Loucy (cell line): ENCODE data around the gene CTNNBL1.

Experiments
- H2AFZ ChIP-seq: fragments of 200-600 bp; sonication (generic); 2 replicates; pipeline ENCODE4 v1.6.0; 2016; ENCODE audit warnings: antibody characterized with exemption, mild to moderate bottlenecking, low read length, moderate library complexity
- H3F3A ChIP-seq: fragments of 200-600 bp; 2 replicates; pipeline ENCODE4 v1.6.0; 2016; ENCODE audit warnings: antibody characterized with exemption, low read depth, mild to moderate bottlenecking
- H3K27me3 ChIP-seq: fragments of 200-600 bp; sonication (generic); 2 replicates; pipeline ENCODE4 v1.6.1; 2014; ENCODE audit warnings: low read length, mild to moderate bottlenecking; ENCODE audit not compliant: insufficient read depth, poor library complexity, severe bottlenecking
- H3K36me3 ChIP-seq: fragments of 200-600 bp; sonication (generic); 2 replicates; pipeline ENCODE4 v1.6.1; 2016; ENCODE audit warnings: low read length; ENCODE audit not compliant: insufficient read depth
- H3K4me1 ChIP-seq: fragments of 200-600 bp; sonication (generic); 2 replicates; pipeline ENCODE4 v1.5.1; 2014; ENCODE audit warnings: low read length, mild to moderate bottlenecking; ENCODE audit not compliant: insufficient read depth, poor library complexity, severe bottlenecking
- H3K4me2 ChIP-seq: fragments of 200-600 bp; sonication (generic); 2 replicates; pipeline ENCODE4 v1.6.0; 2014; ENCODE audit warnings: antibody characterized with exemption, low read length, low read depth, mild to moderate bottlenecking; ENCODE audit not compliant: poor library complexity, severe bottlenecking
- H3K4me3 ChIP-seq: fragments of 200-600 bp; sonication (generic); 2 replicates; pipeline ENCODE4 v1.5.1; 2014; ENCODE audit warnings: low read length, mild to moderate bottlenecking, mixed read lengths; ENCODE audit not compliant: poor library complexity, severe bottlenecking
- H3K79me2 ChIP-seq: fragments of 200-600 bp; sonication (generic); 2 replicates; pipeline ENCODE4 v1.6.1; 2014; ENCODE audit warnings: low read length; ENCODE audit not compliant: insufficient read depth
- H3K9ac ChIP-seq: fragments of 200-600 bp; sonication (generic); 2 replicates; pipeline ENCODE4 v1.6.0; 2014; ENCODE audit warnings: mild to moderate bottlenecking, low read depth, low read length, moderate library complexity; ENCODE audit not compliant: poor library complexity, severe bottlenecking
- H3K9me2 ChIP-seq: fragments of 200-600 bp; sonication (generic); replicated peaks from 2 replicates; pipeline ENCODE4 v1.6.1; 2016; ENCODE audit warnings: low read depth, low read length, mixed read lengths
- H3K9me3 ChIP-seq: fragments of 200-600 bp; sonication (generic); 2 replicates; pipeline ENCODE4 v1.6.1; 2014; ENCODE audit warnings: mild to moderate bottlenecking, antibody characterized with exemption, low read length, low read depth; ENCODE audit not compliant: insufficient read depth
- H4K20me1 ChIP-seq: fragments of 200-600 bp; sonication (generic); 2 replicates; pipeline ENCODE4 v1.6.0; 2014; ENCODE audit warnings: antibody characterized with exemption, low read length, mild to moderate bottlenecking; ENCODE audit not compliant: insufficient read depth, poor library complexity, severe bottlenecking
- EZH2phosphoT487 ChIP-seq: fragments of 200-600 bp; IDR thresholded peaks from 2 replicates; pipeline ENCODE4 v1.6.1; 2018; ENCODE audit warnings: antibody characterized with exemption, mild to moderate bottlenecking, moderate library complexity, borderline replicate concordance
- TF ChIP-seq, protein P1 (sequence below): fragments of 200-600 bp; sonication (generic); conservative IDR thresholded peaks from 2 replicates; pipeline ENCODE4 v1.5.1; 2014; ENCODE audit warnings: mild to moderate bottlenecking, antibody characterized with exemption, low read length

The CTNNBL1 gene

DNA sequence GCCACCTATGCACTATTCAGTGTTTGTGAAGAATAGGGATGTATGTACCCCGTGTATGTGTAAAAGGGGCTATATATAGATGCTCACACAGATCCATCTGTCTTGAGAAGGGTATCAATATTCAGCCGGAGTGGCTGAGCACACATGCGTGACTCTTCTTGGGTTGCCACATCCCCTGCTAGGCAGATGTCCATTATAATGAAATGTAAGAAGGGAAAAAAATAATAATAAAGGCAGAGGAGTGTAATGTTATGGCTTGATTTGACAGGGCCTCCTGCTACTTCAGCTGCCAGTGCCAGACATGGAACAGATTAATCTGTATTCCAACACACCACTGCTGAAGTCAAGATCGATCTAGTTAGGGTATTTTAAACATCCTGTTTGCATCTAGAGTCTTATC, 134.9 kb downstream of the CTNNBL1 start:
- Histone ChIP-seq H4K20me1 (no peaks in the 10 kb centered on the region), H3K36me3 (peaks cover 25% of the 10 kb centered on the region; the same call in 1 of the 2 replicates), H2AFZ (no peak overlapping the region), H3K9me2 (no peaks in the 10 kb centered on the region), H3K9me3 (no peaks in the 10 kb centered on the region), H3K27me3 (no peaks in the 10 kb centered on the region), H3F3A (no peaks in the 10 kb centered on the region), H3K9ac (no peak overlapping the region), H3K4me1 (peaks cover 5% of the 10 kb centered on the region), H3K79me2 (no peaks in the 10 kb centered on the region), H3K4me3 (no peak overlapping the region), H3K4me2 (peak overlapping the region; percentile 40)
- TF ChIP-seq, protein P1, sequence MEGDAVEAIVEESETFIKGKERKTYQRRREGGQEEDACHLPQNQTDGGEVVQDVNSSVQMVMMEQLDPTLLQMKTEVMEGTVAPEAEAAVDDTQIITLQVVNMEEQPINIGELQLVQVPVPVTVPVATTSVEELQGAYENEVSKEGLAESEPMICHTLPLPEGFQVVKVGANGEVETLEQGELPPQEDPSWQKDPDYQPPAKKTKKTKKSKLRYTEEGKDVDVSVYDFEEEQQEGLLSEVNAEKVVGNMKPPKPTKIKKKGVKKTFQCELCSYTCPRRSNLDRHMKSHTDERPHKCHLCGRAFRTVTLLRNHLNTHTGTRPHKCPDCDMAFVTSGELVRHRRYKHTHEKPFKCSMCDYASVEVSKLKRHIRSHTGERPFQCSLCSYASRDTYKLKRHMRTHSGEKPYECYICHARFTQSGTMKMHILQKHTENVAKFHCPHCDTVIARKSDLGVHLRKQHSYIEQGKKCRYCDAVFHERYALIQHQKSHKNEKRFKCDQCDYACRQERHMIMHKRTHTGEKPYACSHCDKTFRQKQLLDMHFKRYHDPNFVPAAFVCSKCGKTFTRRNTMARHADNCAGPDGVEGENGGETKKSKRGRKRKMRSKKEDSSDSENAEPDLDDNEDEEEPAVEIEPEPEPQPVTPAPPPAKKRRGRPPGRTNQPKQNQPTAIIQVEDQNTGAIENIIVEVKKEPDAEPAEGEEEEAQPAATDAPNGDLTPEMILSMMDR = no peak
- TF ChIP-seq EZH2phosphoT487 = no peak

DNA sequence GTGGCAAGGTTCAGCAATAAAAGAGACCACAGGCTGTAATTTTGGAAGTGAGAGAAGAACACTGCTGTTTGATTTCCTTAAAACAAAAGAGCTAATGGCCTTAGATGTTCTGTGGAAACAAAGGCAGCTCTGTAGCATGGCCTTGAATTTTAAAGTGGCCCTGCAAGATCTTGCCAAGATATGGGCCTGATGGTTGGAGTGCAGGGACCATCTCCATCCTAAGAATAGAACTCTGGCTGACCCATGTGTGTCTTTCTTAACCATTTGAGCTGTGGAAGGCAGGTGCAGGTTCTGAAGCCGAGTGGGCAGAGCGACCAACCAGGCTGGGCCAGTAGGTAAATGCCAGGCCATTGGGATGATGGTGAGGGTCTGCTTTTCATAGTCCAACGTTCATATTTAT, 135.3 kb downstream of the CTNNBL1 start:
- Histone ChIP-seq H3K4me1 (peaks cover 5% of the 10 kb centered on the region), H3F3A (no peaks in the 10 kb centered on the region), H4K20me1 (no peaks in the 10 kb centered on the region), H3K4me3 (no peak overlapping the region), H3K79me2 (no peaks in the 10 kb centered on the region), H2AFZ (no peak overlapping the region), H3K9me3 (no peaks in the 10 kb centered on the region), H3K36me3 (peaks cover 24% of the 10 kb centered on the region; the same call in 1 of the 2 replicates), H3K4me2 (peak overlapping the region; percentile 40), H3K9ac (no peak overlapping the region), H3K9me2 (no peaks in the 10 kb centered on the region), H3K27me3 (no peaks in the 10 kb centered on the region)
- TF ChIP-seq, protein P1 = no peak
- no peak for TF ChIP-seq EZH2phosphoT487

DNA sequence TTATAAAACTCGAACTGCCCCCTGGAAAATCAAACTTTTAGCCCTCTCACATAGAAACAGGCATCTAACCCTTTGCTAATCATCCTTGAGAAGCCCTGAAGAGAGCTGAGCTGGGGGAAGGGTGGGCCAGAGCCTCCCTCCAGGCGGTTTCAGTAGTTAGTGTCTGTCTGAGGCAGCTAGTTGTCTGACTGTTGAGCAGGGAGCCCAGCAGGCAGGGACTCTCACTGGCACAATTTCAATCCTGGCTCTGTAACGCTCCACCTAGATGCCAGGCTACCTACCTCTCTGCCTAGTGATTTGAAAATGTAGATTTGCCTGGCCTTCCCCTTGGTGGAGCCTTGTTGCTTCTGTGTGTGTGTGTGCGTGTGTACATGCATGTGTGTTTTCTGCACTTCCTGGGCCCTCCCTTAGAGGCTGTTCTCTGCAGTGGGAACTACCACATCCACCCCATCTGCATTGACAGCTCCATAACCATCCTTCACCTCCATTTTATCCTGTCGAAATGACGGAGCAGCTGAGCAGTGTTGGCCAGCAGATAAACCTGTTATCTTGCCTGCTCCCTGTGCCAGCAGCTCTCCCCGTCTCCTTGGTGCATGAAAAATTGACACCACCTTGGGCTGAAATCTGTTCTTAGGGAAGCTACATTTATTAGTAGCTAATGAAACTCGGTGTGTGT, 139.5 kb downstream of the CTNNBL1 start:
- H3K79me2 ChIP-seq = no peaks in the 10 kb centered on the region
- H3K9me3 ChIP-seq = no peaks in the 10 kb centered on the region
- no peaks in the 10 kb centered on the region for H3F3A ChIP-seq
- H3K4me1 ChIP-seq = peaks cover 5% of the 10 kb centered on the region
- H3K27me3 ChIP-seq = no peaks in the 10 kb centered on the region
- no peak for TF ChIP-seq EZH2phosphoT487
- TF ChIP-seq, protein P1 = no peak
- no peak overlapping the region for H2AFZ ChIP-seq
- no peak overlapping the region for H3K9ac ChIP-seq
- peaks cover 19% of the 10 kb centered on the region; the same call in 1 of the 2 replicates for H3K36me3 ChIP-seq
- no peak overlapping the region for H3K4me3 ChIP-seq
- no peaks in the 10 kb centered on the region for H4K20me1 ChIP-seq
- H3K4me2 ChIP-seq = no peak overlapping the region
- no peaks in the 10 kb centered on the region for H3K9me2 ChIP-seq
